ENCODE measurements around the gene TSPAN31.
A peak's percentile ranks its signal among the peaks of the same experiment; 100 is the strongest.

Gene TSPAN31

GRCh38 chr12:57743769-57744168, 1.1 kb upstream of the TSPAN31 start:
- Histone ChIP-seq H3K4me1 (ENCODE audit: control insufficient read depth, insufficient read depth, low read length, poor library complexity, severe bottlenecking) (peaks cover 49% of the 10 kb centered on the region), H3K27ac (ENCODE audit: insufficient read depth, low read length, poor library complexity, severe bottlenecking) (peak overlapping the region; percentile 93), H3K4me3 (ENCODE audit: insufficient read depth, low read depth, low read length, poor library complexity, severe bottlenecking) (no peak overlapping the region)

GRCh38 chr12:57744194-57744776, 554 bp upstream of the TSPAN31 start:
- Histone ChIP-seq H3K27ac (ENCODE audit: insufficient read depth, low read length, poor library complexity, severe bottlenecking) (peak overlapping the region; percentile 93), H3K36me3 (ENCODE audit: control insufficient read depth, insufficient read depth, low read length) (peaks cover 27% of the 10 kb centered on the region), H3K4me3 (ENCODE audit: insufficient read depth, low read depth, low read length, poor library complexity, severe bottlenecking) (peak overlapping the region; percentile 89), H3K9me3 (ENCODE audit: control insufficient read depth, low read length) (no peaks in the 10 kb centered on the region), H3K4me1 (ENCODE audit: control insufficient read depth, insufficient read depth, low read length, poor library complexity, severe bottlenecking) (peaks cover 44% of the 10 kb centered on the region), H3K27me3 (replicated peaks; ENCODE audit: control insufficient read depth, insufficient read depth, low read length, poor library complexity, severe bottlenecking) (no peaks in the 10 kb centered on the region)
- peak in 2 of 3 donors; percentile 60 to 69 for DNase-seq

More at GRCh38 chr12:57743769-57744168, 1.1 kb upstream of the TSPAN31 start:
- H3K27me3 ChIP-seq (replicated peaks; ENCODE audit: control insufficient read depth, insufficient read depth, low read length, poor library complexity, severe bottlenecking), result no peaks in the 10 kb centered on the region
- no peak for DNase-seq
- H3K9me3 ChIP-seq (ENCODE audit: control insufficient read depth, low read length), result no peaks in the 10 kb centered on the region
- H3K36me3 ChIP-seq (ENCODE audit: control insufficient read depth, insufficient read depth, low read length), result peaks cover 23% of the 10 kb centered on the region

- Histone ChIP-seq H3K4me3 (ENCODE audit: insufficient read depth, low read depth, low read length, poor library complexity, severe bottlenecking) (peak overlapping the region; percentile 89), H3K36me3 (ENCODE audit: control insufficient read depth, insufficient read depth, low read length) (peaks cover 24% of the 10 kb centered on the region), H3K27ac (ENCODE audit: insufficient read depth, low read length, poor library complexity, severe bottlenecking) (peak overlapping the region; percentile 93), H3K27me3 (replicated peaks; ENCODE audit: control insufficient read depth, insufficient read depth, low read length, poor library complexity, severe bottlenecking) (no peaks in the 10 kb centered on the region), H3K4me1 (ENCODE audit: control insufficient read depth, insufficient read depth, low read length, poor library complexity, severe bottlenecking) (peaks cover 32% of the 10 kb centered on the region), H3K9me3 (ENCODE audit: control insufficient read depth, low read length) (no peaks in the 10 kb centered on the region)
- DNase-seq, result no peak
Measured at GRCh38 chr12:57745485-57745881, 644 bp downstream of the TSPAN31 start.

GRCh38 chr12:57746025-57746424, 1.2 kb downstream of the TSPAN31 start:
- H3K27me3 ChIP-seq (replicated peaks; ENCODE audit: control insufficient read depth, insufficient read depth, low read length, poor library complexity, severe bottlenecking), result no peaks in the 10 kb centered on the region
- H3K9me3 ChIP-seq (ENCODE audit: control insufficient read depth, low read length), result no peaks in the 10 kb centered on the region
- peaks cover 26% of the 10 kb centered on the region for H3K36me3 ChIP-seq (ENCODE audit: control insufficient read depth, insufficient read depth, low read length)
- no peak overlapping the region for H3K4me3 ChIP-seq (ENCODE audit: insufficient read depth, low read depth, low read length, poor library complexity, severe bottlenecking)
- peak overlapping the region; percentile 93 for H3K27ac ChIP-seq (ENCODE audit: insufficient read depth, low read length, poor library complexity, severe bottlenecking)
- peaks cover 29% of the 10 kb centered on the region for H3K4me1 ChIP-seq (ENCODE audit: control insufficient read depth, insufficient read depth, low read length, poor library complexity, severe bottlenecking)
- no peak for DNase-seq

- Histone ChIP-seq H3K9me3 (ENCODE audit: control insufficient read depth, low read length) (no peaks in the 10 kb centered on the region), H3K27me3 (replicated peaks; ENCODE audit: control insufficient read depth, insufficient read depth, low read length, poor library complexity, severe bottlenecking) (no peaks in the 10 kb centered on the region), H3K36me3 (ENCODE audit: control insufficient read depth, insufficient read depth, low read length) (peaks cover 26% of the 10 kb centered on the region), H3K27ac (ENCODE audit: insufficient read depth, low read length, poor library complexity, severe bottlenecking) (no peak overlapping the region), H3K4me1 (ENCODE audit: control insufficient read depth, insufficient read depth, low read length, poor library complexity, severe bottlenecking) (peaks cover 28% of the 10 kb centered on the region), H3K4me3 (ENCODE audit: insufficient read depth, low read depth, low read length, poor library complexity, severe bottlenecking) (no peak overlapping the region)
- no peak for DNase-seq
Measured at GRCh38 chr12:57749061-57749460, 4.2 kb downstream of the TSPAN31 start.

- H3K9me3 ChIP-seq (ENCODE audit: control insufficient read depth, low read length), result no peaks in the 10 kb centered on the region
- peak overlapping the region; percentile 79 for H3K27ac ChIP-seq (ENCODE audit: insufficient read depth, low read length, poor library complexity, severe bottlenecking)
- no peak overlapping the region for H3K4me3 ChIP-seq (ENCODE audit: insufficient read depth, low read depth, low read length, poor library complexity, severe bottlenecking)
- H3K4me1 ChIP-seq (ENCODE audit: control insufficient read depth, insufficient read depth, low read length, poor library complexity, severe bottlenecking), result peaks cover 27% of the 10 kb centered on the region
- no peaks in the 10 kb centered on the region for H3K27me3 ChIP-seq (replicated peaks; ENCODE audit: control insufficient read depth, insufficient read depth, low read length, poor library complexity, severe bottlenecking)
- no peak for DNase-seq
- peaks cover 26% of the 10 kb centered on the region for H3K36me3 ChIP-seq (ENCODE audit: control insufficient read depth, insufficient read depth, low read length)
Measured at GRCh38 chr12:57750561-57751431, 6.0 kb downstream of the TSPAN31 start.

- no peaks in the 10 kb centered on the region for H3K9me3 ChIP-seq (ENCODE audit: control insufficient read depth, low read length)
- peak overlapping the region; percentile 79 for H3K27ac ChIP-seq (ENCODE audit: insufficient read depth, low read length, poor library complexity, severe bottlenecking)
- peaks cover 26% of the 10 kb centered on the region for H3K36me3 ChIP-seq (ENCODE audit: control insufficient read depth, insufficient read depth, low read length)
- DNase-seq, result no peak
- H3K4me1 ChIP-seq (ENCODE audit: control insufficient read depth, insufficient read depth, low read length, poor library complexity, severe bottlenecking), result peaks cover 33% of the 10 kb centered on the region
- H3K27me3 ChIP-seq (replicated peaks; ENCODE audit: control insufficient read depth, insufficient read depth, low read length, poor library complexity, severe bottlenecking), result no peaks in the 10 kb centered on the region
- H3K4me3 ChIP-seq (ENCODE audit: insufficient read depth, low read depth, low read length, poor library complexity, severe bottlenecking), result peak overlapping the region; percentile 60
Measured at GRCh38 chr12:57751432-57751787, 6.6 kb downstream of the TSPAN31 start.

- peaks cover 39% of the 10 kb centered on the region for H3K4me1 ChIP-seq (ENCODE audit: control insufficient read depth, insufficient read depth, low read length, poor library complexity, severe bottlenecking)
- peak within 1 kb of the TSS; percentile 80 for H3K27ac ChIP-seq (ENCODE audit: insufficient read depth, low read length, poor library complexity, severe bottlenecking)
- no peaks in the 10 kb centered on the region for H3K27me3 ChIP-seq (replicated peaks; ENCODE audit: control insufficient read depth, insufficient read depth, low read length, poor library complexity, severe bottlenecking)
- H3K4me3 ChIP-seq (ENCODE audit: insufficient read depth, low read depth, low read length, poor library complexity, severe bottlenecking), result peak within 1 kb of the TSS; percentile 60
- peak; percentile 98 to 100 (median 99) for DNase-seq
- H3K9me3 ChIP-seq (ENCODE audit: control insufficient read depth, low read length), result no peaks in the 10 kb centered on the region
- peaks cover 20% of the 10 kb centered on the region for H3K36me3 ChIP-seq (ENCODE audit: control insufficient read depth, insufficient read depth, low read length)
Measured at GRCh38 chr12:57751788-57752667, 7.2 kb downstream of the TSPAN31 start, which contains the start of gene CDK4. Gene CDK4 (minus strand): TSS chr12:57752310. CDS start chr12:57751717, 593 bp downstream.

GRCh38 chr12:57752668-57753000, 7.8 kb downstream of the TSPAN31 start:
- H3K36me3 ChIP-seq (ENCODE audit: control insufficient read depth, insufficient read depth, low read length), result peaks cover 16% of the 10 kb centered on the region
- H3K27me3 ChIP-seq (replicated peaks; ENCODE audit: control insufficient read depth, insufficient read depth, low read length, poor library complexity, severe bottlenecking), result no peaks in the 10 kb centered on the region
- H3K27ac ChIP-seq (ENCODE audit: insufficient read depth, low read length, poor library complexity, severe bottlenecking), result peak overlapping the region; percentile 80
- peaks cover 41% of the 10 kb centered on the region for H3K4me1 ChIP-seq (ENCODE audit: control insufficient read depth, insufficient read depth, low read length, poor library complexity, severe bottlenecking)
- peak overlapping the region; percentile 3 for H3K4me3 ChIP-seq (ENCODE audit: insufficient read depth, low read depth, low read length, poor library complexity, severe bottlenecking)
- no peak for DNase-seq
- no peaks in the 10 kb centered on the region for H3K9me3 ChIP-seq (ENCODE audit: control insufficient read depth, low read length)
